ENCODE results near the gene AP1M1.

Gene AP1M1

GRCh38 chr19:16228637-16229321 lies 31.1 kb downstream of the AP1M1 start:
- in situ Hi-C loops (cut with MboI; ENCODE audit: low sequenced_read_pairs): no loop called here

- in situ Hi-C loops (cut with MboI; ENCODE audit: low sequenced_read_pairs): no loop called here
Measured at GRCh38 chr19:16229322-16229641, 31.6 kb downstream of the AP1M1 start.

- in situ Hi-C loops (cut with MboI; ENCODE audit: low sequenced_read_pairs): no loop called here
Measured at GRCh38 chr19:16232127-16232526, 34.4 kb downstream of the AP1M1 start.

- in situ Hi-C loops (cut with MboI; ENCODE audit: low sequenced_read_pairs): no loop called here
Measured at GRCh38 chr19:16232568-16232967, 34.9 kb downstream of the AP1M1 start.

- in situ Hi-C loops (cut with MboI; ENCODE audit: low sequenced_read_pairs): no loop called here
Measured at GRCh38 chr19:16233081-16233776, 35.5 kb downstream of the AP1M1 start.

GRCh38 chr19:16233836-16234551 lies 36.3 kb downstream of the AP1M1 start:
- in situ Hi-C loops (cut with MboI; ENCODE audit: low sequenced_read_pairs): no loop called here

- in situ Hi-C loops (cut with MboI; ENCODE audit: low sequenced_read_pairs): no loop called here
Measured at GRCh38 chr19:16234552-16235445, 37.1 kb downstream of the AP1M1 start.

- in situ Hi-C loops (cut with MboI; ENCODE audit: low sequenced_read_pairs): no loop called here
Measured at GRCh38 chr19:16235811-16236652, 38.3 kb downstream of the AP1M1 start.

- in situ Hi-C loops (cut with MboI; ENCODE audit: low sequenced_read_pairs): no loop called here
Measured at GRCh38 chr19:16244091-16244490, 46.4 kb downstream of the AP1M1 start.

GRCh38 chr19:16247353-16248182 lies 49.9 kb downstream of the AP1M1 start:
- in situ Hi-C loops (cut with MboI; ENCODE audit: low sequenced_read_pairs): loop anchor here (5.0 kb wide), 1 partner anchor 140 kb away; no protein-coding TSS in a partner anchor

GRCh38 chr19:16248380-16249023 lies 50.8 kb downstream of the AP1M1 start:
- in situ Hi-C loops (cut with MboI; ENCODE audit: low sequenced_read_pairs): loop anchor here (5.0 kb wide), 1 partner anchor 139 kb away; no protein-coding TSS in a partner anchor

GRCh38 chr19:16249826-16250404 lies 52.2 kb downstream of the AP1M1 start:
- in situ Hi-C loops (cut with MboI; ENCODE audit: low sequenced_read_pairs): loop anchor here (5.0 kb wide), 1 partner anchor 137 kb away; no protein-coding TSS in a partner anchor

- in situ Hi-C loops (cut with MboI; ENCODE audit: low sequenced_read_pairs): no loop called here
Measured at GRCh38 chr19:16252459-16253205, 54.9 kb downstream of the AP1M1 start.

- in situ Hi-C loops (cut with MboI; ENCODE audit: low sequenced_read_pairs): no loop called here
Measured at GRCh38 chr19:16254851-16255408, 57.2 kb downstream of the AP1M1 start.

- in situ Hi-C loops (cut with MboI; ENCODE audit: low sequenced_read_pairs): no loop called here
Measured at GRCh38 chr19:16257509-16258002, 59.8 kb downstream of the AP1M1 start.

GRCh38 chr19:16258440-16258903 lies 60.8 kb downstream of the AP1M1 start:
- in situ Hi-C loops (cut with MboI; ENCODE audit: low sequenced_read_pairs): no loop called here
